ENCODE results near the gene GANC.

GRCh38 chr15:42287931-42288330, 14.9 kb downstream of the GANC start:
- TF ChIP-seq EP300 (IDR thresholded peaks at IDR 0.05) (no peak), RCOR1 (IDR thresholded peaks at IDR 0.05; ENCODE audit: low read depth, low read length) (no peak), CTCF (IDR thresholded peaks at IDR 0.05) (no peak), ELK1 (IDR thresholded peaks at IDR 0.05; ENCODE audit: low read depth, low read length) (no peak), MAFK (IDR thresholded peaks at IDR 0.05; ENCODE audit: partially characterized antibody) (no peak), JUN (IDR thresholded peaks at IDR 0.05) (no peak), MYC (IDR thresholded peaks at IDR 0.05; ENCODE audit: borderline replicate concordance, low read length) (no peak), SREBF2 (IDR thresholded peaks at IDR 0.05) (no peak), RAD21 (conservative IDR thresholded peaks at IDR 0.05 in 1 of 2, IDR thresholded peaks at IDR 0.05 in 1 of 2) (no peak), POLR2A (IDR thresholded peaks at IDR 0.05; ENCODE audit: low read length) (no peak), ESRRA (IDR thresholded peaks at IDR 0.05; ENCODE audit: borderline replicate concordance, low read length) (no peak), CBX8 (IDR thresholded peaks at IDR 0.05) (no peak)

Measured in A549 (cell line).